22Rv1 (cell line): ENCODE results near the gene NFIA.

Experiments
- CTCF ChIP-seq: fragments of 450-650 bp; IDR thresholded peaks from 2 replicates; pipeline ENCODE4 v1.5.1; 2017; ENCODE audit warnings: mild to moderate bottlenecking
- ZFX ChIP-seq: fragments of 450-650 bp; IDR thresholded peaks from 2 replicates; pipeline ENCODE4 v1.6.1; 2017; ENCODE audit warnings: antibody characterized with exemption, borderline replicate concordance

GRCh38 chr1:61259379-61260148 is 177.2 kb downstream of the NFIA start:
- no peak for TF ChIP-seq CTCF
- TF ChIP-seq ZFX = no peak
